IMR-90 (cell line): ENCODE measurements around the gene CAMK4. TPM values are rescaled to one million over a fixed set of nuclear protein-coding genes. Genes with fewer than 3 reads are reported as not detected.

ENCODE experiments used
- ATAC-seq: fragments of 200-7000 bp; cut with Tn5 transposase; 2 replicates; pipeline ENCODE4 v1.9.1; 2020; ENCODE audit warnings: low read depth, mild to moderate bottlenecking, moderate library complexity
- BruUV-seq: library from RNA; stranded (reverse); fragments of 400-500 nt; replicated peaks from 2 replicates; lab custom pipeline; 2021; lab: Mats Ljungman, UMichigan
- CTCF ChIA-PET: fragments of 300-600 bp; formaldehyde crosslinking; extraction: SDS; loops from one replicate; lab custom pipeline; 2021; ENCODE audit warnings: antibody characterized with exemption; lab: Yijun Ruan, JAX
- POLR2A ChIA-PET: fragments of 300-600 bp; sonication (Branson Sonifier 250); formaldehyde crosslinking; loops from one replicate; lab custom pipeline; 2022; ENCODE audit warnings: antibody characterized with exemption; ENCODE audit not compliant: unreplicated experiment; lab: Charles Lee
- DNase-seq: peaks from one replicate; pipeline ENCODE4 v3.0.0; 2013
- H2AFZ ChIP-seq: replicated peaks from 2 replicates; pipeline ENCODE3; 2013; ENCODE audit warnings: low read length, mild to moderate bottlenecking; ENCODE audit not compliant: poor library complexity
- H2AK5ac ChIP-seq: 2 replicates; pipeline ENCODE4 v1.6.1; 2013; ENCODE audit warnings: low read depth, low read length, inconsistent platforms
- H2AK9ac ChIP-seq: replicated peaks from 2 replicates; pipeline ENCODE3; 2013; ENCODE audit warnings: mild to moderate bottlenecking, low read depth, low read length, moderate library complexity; ENCODE audit not compliant: poor library complexity
- H2BK120ac ChIP-seq: 2 replicates; pipeline ENCODE4 v1.6.1; 2013; ENCODE audit warnings: low read depth, low read length, inconsistent platforms
- H2BK15ac ChIP-seq: 3 replicates; pipeline ENCODE4 v1.6.1; 2013; ENCODE audit warnings: low read depth, low read length, inconsistent platforms
- H2BK20ac ChIP-seq: 2 replicates; pipeline ENCODE4 v1.6.1; 2013; ENCODE audit warnings: low read depth, mild to moderate bottlenecking, inconsistent platforms, low read length, moderate library complexity
- H2BK5ac ChIP-seq: 2 replicates; pipeline ENCODE4 v1.6.1; 2013; ENCODE audit warnings: mild to moderate bottlenecking, low read depth, low read length, inconsistent platforms; ENCODE audit not compliant: poor library complexity, severe bottlenecking
- H3K14ac ChIP-seq: replicated peaks from 2 replicates; pipeline ENCODE4 v1.6.1; 2013; ENCODE audit warnings: low read depth, low read length, inconsistent platforms
- H3K18ac ChIP-seq: 2 replicates; pipeline ENCODE4 v1.6.1; 2013; ENCODE audit warnings: low read depth, low read length, control low read depth
- H3K23ac ChIP-seq: 2 replicates; pipeline ENCODE4 v1.6.1; 2013; ENCODE audit warnings: low read depth, low read length, inconsistent platforms
- H3K27ac ChIP-seq: 2 replicates; pipeline ENCODE4 v1.5.1; 2013; ENCODE audit warnings: mild to moderate bottlenecking, control low read depth, low read length; ENCODE audit not compliant: insufficient read depth
- H3K27me3 ChIP-seq: 2 replicates; pipeline ENCODE4 v1.6.1; 2013; ENCODE audit warnings: low read length; ENCODE audit not compliant: control insufficient read depth, insufficient read depth
- H3K36me3 ChIP-seq: 2 replicates; pipeline ENCODE4 v1.6.1; 2013; ENCODE audit warnings: low read length, mixed read lengths; ENCODE audit not compliant: control insufficient read depth, insufficient read depth
- H3K4ac ChIP-seq: 2 replicates; pipeline ENCODE4 v1.6.1; 2013; ENCODE audit warnings: low read depth, low read length, inconsistent platforms
- H3K4me1 ChIP-seq: 2 replicates; pipeline ENCODE4 v1.6.1; 2013; ENCODE audit warnings: low read length, mixed read lengths; ENCODE audit not compliant: control insufficient read depth, insufficient read depth
- H3K4me2 ChIP-seq: 2 replicates; pipeline ENCODE4 v1.6.1; 2013; ENCODE audit warnings: low read depth, mild to moderate bottlenecking, control low read depth, low read length, moderate library complexity
- H3K4me3 ChIP-seq: 2 replicates; pipeline ENCODE4 v1.5.1; 2013; ENCODE audit warnings: low read depth, mild to moderate bottlenecking, control low read depth, low read length, moderate library complexity; ENCODE audit not compliant: insufficient read depth
- H3K56ac ChIP-seq: 2 replicates; pipeline ENCODE4 v1.6.1; 2013; ENCODE audit warnings: low read length, inconsistent platforms; ENCODE audit not compliant: insufficient read depth; ENCODE audit errors: extremely low read depth
- H3K79me1 ChIP-seq, 2 experiments: 2 replicates each; pipeline ENCODE4 v1.6.1; 2013; ENCODE audit warnings: low read length in 2 of 2, inconsistent platforms in 1 of 2, low read depth in 1 of 2
- H3K9ac ChIP-seq: 2 replicates; pipeline ENCODE4 v1.6.1; 2013; ENCODE audit warnings: low read depth, low read length, control low read depth
- H3K9me1 ChIP-seq: 2 replicates; pipeline ENCODE4 v1.6.1; 2013; ENCODE audit warnings: low read length, inconsistent platforms; ENCODE audit not compliant: insufficient read depth
- H3K9me3 ChIP-seq: 2 replicates; pipeline ENCODE4 v1.6.1; 2013; ENCODE audit warnings: low read length; ENCODE audit not compliant: control insufficient read depth, insufficient read depth
- H4K20me1 ChIP-seq: 2 replicates; pipeline ENCODE4 v1.6.1; 2013; ENCODE audit warnings: low read length, inconsistent platforms; ENCODE audit not compliant: insufficient read depth
- H4K5ac ChIP-seq: 2 replicates; pipeline ENCODE4 v1.6.1; 2013; ENCODE audit warnings: mild to moderate bottlenecking, low read depth, low read length, control low read depth
- H4K8ac ChIP-seq, 2 experiments: 2 replicates each; pipeline ENCODE4 v1.6.1; 2013; ENCODE audit warnings: low read depth in 2 of 2, low read length in 2 of 2, control low read depth in 1 of 2, inconsistent platforms in 1 of 2
- H4K91ac ChIP-seq: 2 replicates; pipeline ENCODE4 v1.6.1; 2013; ENCODE audit warnings: low read depth, low read length, inconsistent platforms; ENCODE audit not compliant: insufficient read depth
- RAD21 ChIP-seq: IDR thresholded peaks from 2 replicates; pipeline ENCODE4 v1.6.1; 2012; ENCODE audit warnings: low read length, improper control_type of control experiment
- SMC3 ChIP-seq: fragments of 150-350 bp; IDR thresholded peaks from 2 replicates; pipeline ENCODE4 v1.6.1; 2016; ENCODE audit warnings: low read depth, mild to moderate bottlenecking, antibody characterized with exemption, low read length, moderate library complexity
- WGBS, 2 experiments: methylation state at CpG; one replicate each; pipeline versions ENCODE4 v1.1.5 to v1.1.7; 2013; ENCODE audit warnings: missing lambda C conversion rate in 2 of 2; ENCODE audit not compliant: insufficient read length in 1 of 2; ENCODE audit errors: extremely low coverage in 2 of 2; 5-methylcytosine and 5-hydroxymethylcytosine counted together
- dilution Hi-C: fragments of 300-500 bp; cut with HindIII; formaldehyde crosslinking; loops from one replicate; pipeline ENCODE4 v1.14.3; 2018; ENCODE audit warnings: low sequenced_read_pairs; ENCODE audit not compliant: unreplicated experiment
- in situ Hi-C: fragments of 300-500 bp; cut with MboI; formaldehyde crosslinking; loops from 3 replicates; pipeline ENCODE4 v1.14.3; 2019; ENCODE audit warnings: low sequenced_read_pairs, inconsistent platforms, mixed read lengths
- intact Hi-C: fragments of 100-400 bp; cut with micrococcal nuclease; formaldehyde crosslinking; loops from 2 replicates; pipeline ENCODE4 v1.10.0; 2022
- polyA plus RNA-seq, 3 experiments: library from polyadenylated mRNA; depleted of rRNA; stranded (reverse); fragments of >200 nt; gene quantifications; 2 replicates each; pipeline ENCODE4 v1.2.3, GENCODE V29; 2012; ENCODE audit warnings: low replicate concordance in 1 of 3
- total RNA-seq: library from RNA; depleted of rRNA; stranded (reverse); fragments of >200 nt; gene quantifications from 2 replicates; pipeline ENCODE4 v1.2.3, GENCODE V29; 2012
- TF ChIP-seq, protein P1 (sequence below): fragments of 150-350 bp; IDR thresholded peaks from 2 replicates; pipeline ENCODE4 v1.6.1; 2016; ENCODE audit warnings: low read depth, mild to moderate bottlenecking, low read length, moderate library complexity, borderline replicate concordance

Gene CAMK4
- total and polyA plus RNA-seq, 2 of the 4 experiments (the other 2 are of a cell fraction), result 3.7 to 4.8 TPM

DNA sequence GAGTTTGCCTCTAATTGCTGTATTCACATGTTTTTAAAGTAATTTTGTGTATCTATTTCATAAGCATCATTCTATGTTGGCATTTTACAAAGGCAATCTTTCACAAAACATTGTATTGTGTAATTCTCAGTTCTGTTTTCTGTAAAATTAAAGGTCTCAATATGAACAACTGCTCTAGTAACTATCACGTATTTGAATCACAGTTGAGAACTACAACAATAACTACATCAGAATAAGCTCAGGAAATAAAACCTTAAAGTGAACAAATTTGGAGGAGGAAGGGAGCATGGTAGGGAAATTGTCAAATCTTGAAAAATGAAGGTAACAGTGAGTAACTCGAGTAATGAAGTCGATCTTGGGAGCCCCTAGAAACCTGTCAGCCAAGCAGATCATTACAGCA lies 22.5 kb upstream of the CAMK4 start:
- Histone ChIP-seq H3K79me1 (no peaks in the 10 kb centered on the region), H4K8ac (no peak overlapping the region), H2BK5ac (no peak overlapping the region), H2AFZ (no peak overlapping the region), H4K20me1 (no peaks in the 10 kb centered on the region), H3K18ac (no peak overlapping the region), H2AK9ac (no peak overlapping the region), H3K27ac (no peak overlapping the region), H2BK120ac (no peak overlapping the region), H3K14ac (no peak overlapping the region), H3K4me1 (no peaks in the 10 kb centered on the region), H3K9me1 (no peaks in the 10 kb centered on the region), H3K27me3 (peaks cover 3% of the 10 kb centered on the region), H3K9ac (no peak overlapping the region), H3K9me3 (no peaks in the 10 kb centered on the region), H3K36me3 (no peaks in the 10 kb centered on the region), H4K91ac (no peak overlapping the region), H3K56ac (no peak overlapping the region), H3K4me2 (no peak overlapping the region), H2AK5ac (no peak overlapping the region), H2BK20ac (no peak overlapping the region), H3K4me3 (no peak overlapping the region), H3K23ac (no peak overlapping the region), H3K4ac (no peak overlapping the region), H4K5ac (no peak overlapping the region), H2BK15ac (no peak overlapping the region)
- CTCF ChIA-PET, result interaction anchor here (0.8 kb wide), 1 partner anchor 9 kb away, joined by 4 read pairs; no protein-coding TSS in a partner anchor
- intact Hi-C loops, result no loop called here
- TF ChIP-seq RAD21 (no peak), SMC3 (no peak)
- TF ChIP-seq, protein P1, sequence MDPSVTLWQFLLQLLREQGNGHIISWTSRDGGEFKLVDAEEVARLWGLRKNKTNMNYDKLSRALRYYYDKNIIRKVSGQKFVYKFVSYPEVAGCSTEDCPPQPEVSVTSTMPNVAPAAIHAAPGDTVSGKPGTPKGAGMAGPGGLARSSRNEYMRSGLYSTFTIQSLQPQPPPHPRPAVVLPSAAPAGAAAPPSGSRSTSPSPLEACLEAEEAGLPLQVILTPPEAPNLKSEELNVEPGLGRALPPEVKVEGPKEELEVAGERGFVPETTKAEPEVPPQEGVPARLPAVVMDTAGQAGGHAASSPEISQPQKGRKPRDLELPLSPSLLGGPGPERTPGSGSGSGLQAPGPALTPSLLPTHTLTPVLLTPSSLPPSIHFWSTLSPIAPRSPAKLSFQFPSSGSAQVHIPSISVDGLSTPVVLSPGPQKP, result no peak
- WGBS, 2 experiments, result no CpG with 5 or more reads among the region's 3 CpGs
- ATAC-seq, result no peak
- POLR2A ChIA-PET, result no interaction called here
- dilution Hi-C loops, result no loop called here
- no TSS peak for BruUV-seq
- in situ Hi-C loops, result no loop called here
- DNase-seq, result no peak
